GM23338 (cell line): ENCODE measurements around the gene PIGV. TPM values are rescaled to one million over a fixed set of nuclear protein-coding genes. Genes with fewer than 3 reads are reported as not detected.

Source experiments
- ATAC-seq: fragments of 200-7000 bp; cut with Tn5 transposase; 3 replicates; pipeline ENCODE4 v1.9.1; 2020
- DNase-seq: peaks from one replicate; pipeline ENCODE4 v3.0.0-alpha.2; 2015; ENCODE audit warnings: low spot score
- H2AFZ ChIP-seq: fragments of 200-600 bp; sonication (generic); 2 replicates; pipeline ENCODE4 v1.8.0; 2016; ENCODE audit warnings: antibody characterized with exemption, mild to moderate bottlenecking, moderate library complexity
- H3F3A ChIP-seq: fragments of 200-600 bp; sonication (generic); replicated peaks from 2 replicates; pipeline ENCODE4 v1.8.0; 2017; ENCODE audit warnings: antibody characterized with exemption, mixed run types, low read depth
- H3K27ac ChIP-seq: fragments of 200-600 bp; sonication (generic); 2 replicates; pipeline ENCODE4 v1.6.1; 2016; ENCODE audit warnings: low read depth
- H3K27me3 ChIP-seq: fragments of 200-600 bp; sonication (generic); 2 replicates; pipeline ENCODE4 v1.8.0; 2016; ENCODE audit warnings: mild to moderate bottlenecking, mixed run types, moderate library complexity; ENCODE audit not compliant: insufficient read depth
- H3K36me3 ChIP-seq: fragments of 200-600 bp; sonication (generic); 2 replicates; pipeline ENCODE4 v1.8.0; 2016; ENCODE audit warnings: mild to moderate bottlenecking; ENCODE audit not compliant: insufficient read depth
- H3K4me1 ChIP-seq: fragments of 200-600 bp; sonication (generic); 2 replicates; pipeline ENCODE4 v1.8.0; 2016; ENCODE audit warnings: mild to moderate bottlenecking, moderate library complexity; ENCODE audit not compliant: insufficient read depth
- H3K4me2 ChIP-seq: fragments of 200-600 bp; sonication (generic); 2 replicates; pipeline ENCODE4 v1.7.1; 2017; ENCODE audit warnings: mixed run types
- H3K4me3 ChIP-seq: fragments of 200-600 bp; sonication (generic); 2 replicates; pipeline ENCODE4 v1.6.1; 2016; ENCODE audit warnings: mixed run types
- H3K79me2 ChIP-seq: fragments of 200-600 bp; sonication (generic); replicated peaks from 2 replicates; pipeline ENCODE4 v1.8.0; 2017; ENCODE audit warnings: mild to moderate bottlenecking; ENCODE audit not compliant: insufficient read depth
- H3K9me2 ChIP-seq: fragments of 200-600 bp; sonication (generic); 2 replicates; pipeline ENCODE4 v1.8.0; 2017; ENCODE audit not compliant: insufficient read depth
- H4K20me1 ChIP-seq: fragments of 200-600 bp; sonication (generic); replicated peaks from 2 replicates; pipeline ENCODE4 v1.8.0; 2017; ENCODE audit warnings: mild to moderate bottlenecking; ENCODE audit not compliant: insufficient read depth
- H3K27ac Mint-ChIP-seq: 2 replicates; pipeline ENCODE4 v1.8.0; 2020; ENCODE audit warnings: inconsistent platforms, mild to moderate bottlenecking, moderate library complexity, mixed read lengths
- H3K27me3 Mint-ChIP-seq: 3 replicates; pipeline ENCODE4 v1.8.0; 2022; ENCODE audit warnings: low read depth, mild to moderate bottlenecking, moderate library complexity, mixed read lengths, inconsistent platforms; ENCODE audit not compliant: insufficient read depth, poor library complexity
- H3K36me3 Mint-ChIP-seq: 3 replicates; pipeline ENCODE4 v1.8.0; 2021; ENCODE audit warnings: low read depth, mild to moderate bottlenecking, inconsistent platforms, moderate library complexity, mixed read lengths
- H3K4me1 Mint-ChIP-seq: 3 replicates; pipeline ENCODE4 v1.8.0; 2020; ENCODE audit warnings: mild to moderate bottlenecking, inconsistent platforms, mixed read lengths
- H3K4me3 Mint-ChIP-seq: 3 replicates; pipeline ENCODE4 v1.8.0; 2021; ENCODE audit warnings: moderate library complexity, mild to moderate bottlenecking, inconsistent platforms, mixed read lengths
- H3K9me3 Mint-ChIP-seq: 3 replicates; pipeline ENCODE4 v1.8.0; 2020; ENCODE audit warnings: moderate library complexity, mild to moderate bottlenecking, inconsistent platforms, mixed read lengths
- CREB1 ChIP-seq: fragments of 250-450 bp; sonication (Bioruptor Pico); IDR thresholded peaks from 2 replicates; pipeline ENCODE4 v1.5.0; 2020; ENCODE audit warnings: low read depth, mild to moderate bottlenecking, moderate library complexity
- EZH2 ChIP-seq: fragments of 200-600 bp; sonication (generic); IDR thresholded peaks from one replicate; pipeline ENCODE4 v1.8.0; 2017; ENCODE audit warnings: antibody characterized with exemption, mild to moderate bottlenecking, low read depth; ENCODE audit not compliant: unreplicated experiment
- EZH2phosphoT487 ChIP-seq: fragments of 200-600 bp; sonication (generic); IDR thresholded peaks from one replicate; pipeline ENCODE4 v1.8.1; 2018; ENCODE audit warnings: antibody characterized with exemption; ENCODE audit not compliant: unreplicated experiment
- NANOG ChIP-seq: IDR thresholded peaks from 2 replicates; pipeline ENCODE4 v1.6.1; 2016; ENCODE audit warnings: antibody characterized with exemption, borderline replicate concordance
- STAT1 ChIP-seq: IDR thresholded peaks from one replicate; pipeline ENCODE4 v1.6.1; 2016; ENCODE audit warnings: antibody characterized with exemption; ENCODE audit not compliant: unreplicated experiment
- ZNF331 ChIP-seq: fragments of 250-450 bp; sonication (Bioruptor Pico); IDR thresholded peaks from 2 replicates; pipeline ENCODE4 v1.5.0; 2020; ENCODE audit warnings: low read depth, mild to moderate bottlenecking, moderate library complexity
- ZNF462 ChIP-seq: fragments of 250-450 bp; sonication (Bioruptor Pico); IDR thresholded peaks from 2 replicates; pipeline ENCODE4 v1.5.0; 2020; ENCODE audit warnings: mild to moderate bottlenecking, moderate library complexity
- polyA plus RNA-seq: library from polyadenylated mRNA; unstranded; fragments of >200 nt; fragmentation: Nextera tagmentation; extraction: Ambion mirVana; gene quantifications from 2 replicates; pipeline ENCODE4 v1.2.1, GENCODE V29; 2016
- total RNA-seq: library from RNA; depleted of rRNA; stranded (reverse); fragments of >200 nt; shearing (Covaris generic); gene quantifications from 2 replicates; pipeline ENCODE4 v1.2.3, GENCODE V29; 2014
- TF ChIP-seq, protein P1 (sequence below): IDR thresholded peaks from 2 replicates; pipeline ENCODE4 v1.6.1; 2016; ENCODE audit warnings: antibody characterized with exemption
- TF ChIP-seq, protein P2 (sequence below), 2 experiments: fragments of 200-600 bp in 1 of 2; sonication (generic) in 1 of 2; conservative IDR thresholded peaks; 2 replicates each; pipeline versions ENCODE4 v1.5.1 to v1.6.1; 2016 to 2017; ENCODE audit warnings: antibody characterized with exemption in 2 of 2, low read depth in 2 of 2, mild to moderate bottlenecking in 2 of 2, moderate library complexity in 1 of 2

The PIGV gene
- total and polyA plus RNA-seq, 2 experiments from 2014 or later = 4.5 to 12.6 TPM

DNA sequence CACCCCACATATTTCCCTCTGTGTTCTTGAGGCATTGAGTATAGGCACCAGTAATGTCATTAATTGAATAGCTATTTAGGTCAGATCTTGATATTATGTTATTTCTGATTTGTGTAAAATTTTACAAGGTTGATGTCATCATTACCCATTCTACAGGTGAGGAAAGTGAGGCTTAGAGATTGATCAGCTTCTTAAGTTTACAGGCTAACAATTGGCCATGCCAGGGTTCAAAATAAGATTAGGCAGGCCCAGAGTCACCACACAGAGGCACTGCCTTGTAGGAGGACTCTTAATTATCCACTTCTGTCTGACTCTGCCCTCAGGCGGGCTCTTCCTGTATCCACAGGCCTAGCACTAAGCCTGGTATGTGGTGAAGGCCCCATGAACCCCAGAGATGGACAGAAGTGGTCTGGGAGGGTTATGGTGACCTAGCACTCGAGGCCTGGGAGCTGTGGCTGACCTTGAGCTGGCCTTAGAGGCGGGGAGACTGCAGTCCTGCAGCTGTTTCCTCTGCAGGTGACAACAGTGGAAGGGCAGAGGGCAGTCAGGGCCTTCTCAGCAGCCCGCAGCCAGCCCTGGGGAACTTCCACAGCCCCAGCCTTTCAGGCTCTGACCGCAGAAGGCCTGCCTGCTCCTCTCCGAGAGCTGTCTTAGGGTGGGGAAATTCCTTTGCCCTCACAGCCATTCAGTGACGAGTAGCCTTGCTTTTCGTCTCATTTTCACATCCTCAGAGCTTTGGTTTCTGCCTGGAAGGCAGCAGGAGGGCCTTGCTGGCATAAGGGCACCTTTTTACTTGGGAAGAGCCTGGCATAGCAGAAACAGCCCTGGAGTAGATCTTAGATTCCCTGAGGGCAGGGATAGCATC, 51.0 kb downstream of the PIGV start:
- no peaks in the 10 kb centered on the region for H3K9me2 ChIP-seq
- no peak for TF ChIP-seq EZH2
- Mint-ChIP-seq H3K4me3 (no peak overlapping the region), H3K9me3 (no peaks in the 10 kb centered on the region), H3K36me3 (peaks cover 42% of the 10 kb centered on the region), H3K27ac (no peak overlapping the region), H3K4me1 (no peaks in the 10 kb centered on the region), H3K27me3 (peaks cover 5% of the 10 kb centered on the region)
- no peaks in the 10 kb centered on the region for H3F3A ChIP-seq
- H3K27me3 ChIP-seq = no peaks in the 10 kb centered on the region
- H2AFZ ChIP-seq = no peak overlapping the region
- no peak overlapping the region for H3K27ac ChIP-seq
- H4K20me1 ChIP-seq = peaks cover 9% of the 10 kb centered on the region
- H3K4me1 ChIP-seq = no peaks in the 10 kb centered on the region
- DNase-seq = no peak
- H3K36me3 ChIP-seq = 0 out of 2 replicates have a peak, but pooled peaks cover 5% of the 10 kb centered on the region
- no peak for ATAC-seq
- H3K4me3 ChIP-seq = no peak overlapping the region
- H3K4me2 ChIP-seq = no peak overlapping the region
- no peaks in the 10 kb centered on the region for H3K79me2 ChIP-seq

- no peaks in the 10 kb centered on the region for H3F3A ChIP-seq
- H3K4me2 ChIP-seq = no peak overlapping the region
- Mint-ChIP-seq H3K27me3 (peaks cover 4% of the 10 kb centered on the region), H3K4me3 (no peak overlapping the region), H3K4me1 (no peaks in the 10 kb centered on the region), H3K9me3 (no peaks in the 10 kb centered on the region), H3K27ac (0 out of 2 replicates have a peak overlapping the region, but pooled peaks have one; percentile 41), H3K36me3 (peaks cover 42% of the 10 kb centered on the region)
- H4K20me1 ChIP-seq = peaks cover 13% of the 10 kb centered on the region
- no peaks in the 10 kb centered on the region for H3K27me3 ChIP-seq
- no peak overlapping the region for H3K27ac ChIP-seq
- DNase-seq = no peak
- ATAC-seq = no peak
- H3K4me3 ChIP-seq = no peak overlapping the region
- H3K36me3 ChIP-seq = 0 out of 2 replicates have a peak, but pooled peaks cover 5% of the 10 kb centered on the region
- no peaks in the 10 kb centered on the region for H3K79me2 ChIP-seq
- no peak overlapping the region for H2AFZ ChIP-seq
- H3K4me1 ChIP-seq = no peaks in the 10 kb centered on the region
- no peaks in the 10 kb centered on the region for H3K9me2 ChIP-seq
- TF ChIP-seq, protein P1, sequence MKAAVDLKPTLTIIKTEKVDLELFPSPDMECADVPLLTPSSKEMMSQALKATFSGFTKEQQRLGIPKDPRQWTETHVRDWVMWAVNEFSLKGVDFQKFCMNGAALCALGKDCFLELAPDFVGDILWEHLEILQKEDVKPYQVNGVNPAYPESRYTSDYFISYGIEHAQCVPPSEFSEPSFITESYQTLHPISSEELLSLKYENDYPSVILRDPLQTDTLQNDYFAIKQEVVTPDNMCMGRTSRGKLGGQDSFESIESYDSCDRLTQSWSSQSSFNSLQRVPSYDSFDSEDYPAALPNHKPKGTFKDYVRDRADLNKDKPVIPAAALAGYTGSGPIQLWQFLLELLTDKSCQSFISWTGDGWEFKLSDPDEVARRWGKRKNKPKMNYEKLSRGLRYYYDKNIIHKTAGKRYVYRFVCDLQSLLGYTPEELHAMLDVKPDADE = no peak
- TF ChIP-seq, protein P2, sequence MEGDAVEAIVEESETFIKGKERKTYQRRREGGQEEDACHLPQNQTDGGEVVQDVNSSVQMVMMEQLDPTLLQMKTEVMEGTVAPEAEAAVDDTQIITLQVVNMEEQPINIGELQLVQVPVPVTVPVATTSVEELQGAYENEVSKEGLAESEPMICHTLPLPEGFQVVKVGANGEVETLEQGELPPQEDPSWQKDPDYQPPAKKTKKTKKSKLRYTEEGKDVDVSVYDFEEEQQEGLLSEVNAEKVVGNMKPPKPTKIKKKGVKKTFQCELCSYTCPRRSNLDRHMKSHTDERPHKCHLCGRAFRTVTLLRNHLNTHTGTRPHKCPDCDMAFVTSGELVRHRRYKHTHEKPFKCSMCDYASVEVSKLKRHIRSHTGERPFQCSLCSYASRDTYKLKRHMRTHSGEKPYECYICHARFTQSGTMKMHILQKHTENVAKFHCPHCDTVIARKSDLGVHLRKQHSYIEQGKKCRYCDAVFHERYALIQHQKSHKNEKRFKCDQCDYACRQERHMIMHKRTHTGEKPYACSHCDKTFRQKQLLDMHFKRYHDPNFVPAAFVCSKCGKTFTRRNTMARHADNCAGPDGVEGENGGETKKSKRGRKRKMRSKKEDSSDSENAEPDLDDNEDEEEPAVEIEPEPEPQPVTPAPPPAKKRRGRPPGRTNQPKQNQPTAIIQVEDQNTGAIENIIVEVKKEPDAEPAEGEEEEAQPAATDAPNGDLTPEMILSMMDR (conservative IDR thresholded peaks at IDR 0.05; ENCODE audit: low read depth in 2 of 2) = no peak
- TF ChIP-seq ZNF331 (CRISPR knock-in tag) (no peak), EZH2phosphoT487 (no peak), CREB1 (no peak), EZH2 (no peak), NANOG (no peak), STAT1 (no peak), ZNF462 (CRISPR knock-in tag) (no peak)
Measured at GRCh38 chr1:26839339-26839722, 51.6 kb downstream of the PIGV start.
